Right lobe of liver (tissue), 6 donors: ENCODE data around the gene MTFR2. TPM values are rescaled to one million over a fixed set of nuclear protein-coding genes. Genes with fewer than 3 reads are reported as not detected.

ENCODE experiments used
- ATAC-seq, 4 donors: fragments of 200-7000 bp; cut with Tn5 transposase; one replicate each; pipeline ENCODE4 v1.9.1; 2020; ENCODE audit warnings: mild to moderate bottlenecking in 4 of 4, moderate library complexity in 4 of 4
- DNase-seq, 3 donors: peaks; one replicate each; pipeline ENCODE4 v3.0.0-alpha.2; 2020
- H3K27ac ChIP-seq, 3 donors: fragments of 200-600 bp; one replicate each; pipeline ENCODE4 v1.8.0; 2022
- H3K27me3 ChIP-seq, 2 donors: fragments of 200-600 bp; one replicate each; pipeline ENCODE4 v1.8.0; 2022
- H3K36me3 ChIP-seq, 4 donors: fragments of 200-600 bp; sonication (generic) in 1 of 4; one replicate each; pipeline versions ENCODE4 v1.5.1 to v1.8.0; 2017 to 2022; ENCODE audit warnings: control low read depth in 1 of 4
- H3K4me1 ChIP-seq, 4 donors: fragments of 200-600 bp; sonication (generic) in 1 of 4; one replicate each; pipeline versions ENCODE4 v1.5.1 to v1.8.0; 2017 to 2022; ENCODE audit warnings: control low read depth in 1 of 4
- H3K4me3 ChIP-seq, 3 donors: fragments of 200-600 bp; one replicate each; pipeline ENCODE4 v1.8.0; 2022
- H3K9me3 ChIP-seq, 4 donors: fragments of 200-600 bp; sonication (generic) in 1 of 4; one replicate each; pipeline versions ENCODE4 v1.5.1 to v1.8.0; 2017 to 2022; ENCODE audit warnings: control low read depth in 1 of 4
- CTCF ChIP-seq, 4 donors: fragments of 200-600 bp in 3 of 4; fragments of 450-650 bp in 1 of 4; IDR thresholded peaks; one replicate each; pipeline versions ENCODE4 v1.5.1 to v1.8.0; 2016 to 2022; ENCODE audit warnings: antibody characterized with exemption in 4 of 4, mild to moderate bottlenecking in 2 of 4
- POLR2A ChIP-seq: fragments of 450-650 bp; IDR thresholded peaks from one replicate; pipeline ENCODE4 v1.6.1; 2017; ENCODE audit warnings: antibody characterized with exemption, mild to moderate bottlenecking
- WGBS: methylation state at CpG from one replicate; pipeline ENCODE4 v1.1.6; 2018; ENCODE audit warnings: low coverage, low lambda C conversion rate; ENCODE audit not compliant: insufficient coverage; ENCODE audit errors: missing lambda C conversion rate; 5-methylcytosine and 5-hydroxymethylcytosine counted together
- intact Hi-C, 2 donors: fragments of 100-400 bp; cut with DNase I; formaldehyde crosslinking; loops; one replicate each; pipeline versions ENCODE4 v1.11.2 to v1.14.1; 2022
- total RNA-seq, 6 experiments: library from RNA; depleted of rRNA in 2 of 6; stranded (reverse); fragments of >200 nt in 2 of 6; fragmentation: NEBNext Ultra II Directional in 3 of 6; extraction: Animal tissue kit (Norgen Biotek cat#: 25700) in 3 of 6; gene quantifications; one replicate each; pipeline versions ENCODE4 v1.1.0 to v1.2.4, GENCODE V29; 2016 to 2023
- donor health status: DM: no; HTN: yes; CAD: no.
- donor health status: DM: no; HTN: no; CAD: no.
- donor health status: DM: no; HTN: no; CAD: no.
- donor health status: DM: no; HTN: yes; CAD: no.
- donor health status: DM: no; HTN: yes; CAD: no.

The MTFR2 gene
- total RNA-seq, 6 experiments from 2014 or later = 0.12 to 0.68 (median 0.45) TPM; not detected in 2

GRCh38 chr6:136289327-136289578 lies 39.1 kb upstream of the MTFR2 start:
- peak; percentile 91 to 93 (median 92) for DNase-seq
- TF ChIP-seq POLR2A (no peak), CTCF (IDR thresholded peaks at IDR 0.05) (no peak)
- H3K27me3 ChIP-seq = no peaks in the 10 kb centered on the region
- under 1% methylated on average over 34 of the region's 34 CpGs for WGBS
- ATAC-seq = peak; percentile 77 to 87 (median 80)
- H3K36me3 ChIP-seq = no peaks in the 10 kb centered on the region
- peak overlapping the region; percentile 83 to 98 (median 91) for H3K4me3 ChIP-seq
- H3K9me3 ChIP-seq = no peaks in the 10 kb centered on the region
- peaks cover 0 to 40% (median 6%) of the 10 kb centered on the region in 4 donors for H3K4me1 ChIP-seq
- intact Hi-C loops = no loop called here
- H3K27ac ChIP-seq = peak overlapping the region; percentile 99 to 100 (median 100)

- peak in 2 of 4 donors; percentile 24 to 26 for TF ChIP-seq CTCF (IDR thresholded peaks at IDR 0.05)
- peak; percentile 23 for TF ChIP-seq POLR2A
- WGBS = under 1% methylated on average over 33 of the region's 34 CpGs
- DNase-seq (peak; percentile 79 to 84 (median 83)), ATAC-seq (peak; percentile 47 to 62 (median 59))
- Histone ChIP-seq H3K4me3 (peak overlapping the region; percentile 83 to 98 (median 91)), H3K9me3 (no peaks in the 10 kb centered on the region), H3K27me3 (no peaks in the 10 kb centered on the region), H3K27ac (peak overlapping the region; percentile 99 to 100 (median 100)), H3K36me3 (no peaks in the 10 kb centered on the region), H3K4me1 (peaks cover 0 to 45% (median 8%) of the 10 kb centered on the region in 4 donors)
- intact Hi-C loops = no loop called here
Measured at GRCh38 chr6:136288566-136289326, 38.6 kb upstream of the MTFR2 start.

- ATAC-seq (no peak), DNase-seq (no peak)
- TF ChIP-seq POLR2A (no peak), CTCF (IDR thresholded peaks at IDR 0.05) (no peak)
- Histone ChIP-seq H3K9me3 (no peaks in the 10 kb centered on the region), H3K36me3 (no peaks in the 10 kb centered on the region), H3K4me3 (no peak overlapping the region), H3K4me1 (peaks cover 0 to 78% (median 15%) of the 10 kb centered on the region in 4 donors), H3K27me3 (no peaks in the 10 kb centered on the region), H3K27ac (no peak overlapping the region)
- intact Hi-C loops = no loop called here
- 33% methylated on average over 2 of the region's 2 CpGs for WGBS
Measured at GRCh38 chr6:136284909-136285308, 34.8 kb upstream of the MTFR2 start.

- 74% methylated on average over 4 of the region's 4 CpGs for WGBS
- intact Hi-C loops = no loop called here
- no peak overlapping the region for H3K4me3 ChIP-seq
- H3K36me3 ChIP-seq = no peaks in the 10 kb centered on the region
- no peak for DNase-seq
- TF ChIP-seq POLR2A (no peak), CTCF (IDR thresholded peaks at IDR 0.05) (no peak)
- H3K4me1 ChIP-seq = peaks cover 0 to 79% (median 14%) of the 10 kb centered on the region in 4 donors
- H3K27me3 ChIP-seq = no peaks in the 10 kb centered on the region
- H3K9me3 ChIP-seq = no peaks in the 10 kb centered on the region
- ATAC-seq = no peak
- H3K27ac ChIP-seq = no peak overlapping the region
Measured at GRCh38 chr6:136282906-136283305, 32.8 kb upstream of the MTFR2 start.
